Fibroblast of villous mesenchyme (primary cell): ENCODE measurements around the gene NEK10. TPM values are rescaled to one million over a fixed set of nuclear protein-coding genes. Genes with fewer than 3 reads are reported as not detected.

ENCODE experiments used
- DNase-seq: peaks from one replicate; pipeline ENCODE4 v3.0.0-alpha.2; 2010; ENCODE audit warnings: low read depth
- H3K4me3 ChIP-seq: 2 replicates; pipeline ENCODE4 v1.5.1; 2011; ENCODE audit warnings: low read depth, mild to moderate bottlenecking, low read length
- CTCF ChIP-seq: IDR thresholded peaks from 2 replicates; pipeline ENCODE4 v1.5.1; 2012; ENCODE audit warnings: low read depth, mild to moderate bottlenecking, low read length; ENCODE audit not compliant: insufficient read depth
- total RNA-seq: library from RNA; depleted of rRNA; stranded (reverse); fragments of >200 nt; gene quantifications from 2 replicates; pipeline ENCODE4 v1.2.3, GENCODE V29; 2012

Gene NEK10
- total RNA-seq, 1 donor: 6.9 TPM

- DNase-seq: no peak
- TF ChIP-seq CTCF: no peak
- no peak overlapping the region for H3K4me3 ChIP-seq
These were observed 208.3 kb downstream of the NEK10 start for GRCh38 chr3:27160779-27161287.

- H3K4me3 ChIP-seq: no peak overlapping the region
- TF ChIP-seq CTCF: no peak
- no peak for DNase-seq
These were observed 209.0 kb downstream of the NEK10 start for GRCh38 chr3:27160146-27160545.

- no peak overlapping the region for H3K4me3 ChIP-seq
- DNase-seq: no peak
- no peak for TF ChIP-seq CTCF
These were observed 222.0 kb downstream of the NEK10 start for GRCh38 chr3:27147215-27147614.

- TF ChIP-seq CTCF: no peak
- no peak for DNase-seq
- H3K4me3 ChIP-seq: no peak overlapping the region
These were observed 222.4 kb downstream of the NEK10 start for GRCh38 chr3:27146786-27147185.

GRCh38 chr3:27145719-27146118 lies 223.5 kb downstream of the NEK10 start:
- no peak for DNase-seq
- no peak for TF ChIP-seq CTCF
- H3K4me3 ChIP-seq: no peak overlapping the region

- H3K4me3 ChIP-seq: no peak overlapping the region
- no peak for TF ChIP-seq CTCF
- DNase-seq: no peak
These were observed 227.5 kb downstream of the NEK10 start for GRCh38 chr3:27141668-27142067.

- no peak for TF ChIP-seq CTCF
- DNase-seq: no peak
- H3K4me3 ChIP-seq: no peak overlapping the region
These were observed 230.6 kb downstream of the NEK10 start for GRCh38 chr3:27138562-27138961.
